Osteocyte (in vitro differentiated cells): Measurements from ENCODE around the gene UMODL1. TPM values are rescaled to one million over a fixed set of nuclear protein-coding genes. Genes with fewer than 3 reads are reported as not detected.

Source experiments
- DNase-seq: peaks from one replicate; pipeline ENCODE4 v3.0.0; 2021; ENCODE audit warnings: mixed read lengths; ENCODE audit not compliant: unreplicated experiment; ENCODE audit errors: extremely low spot score
- H3K27ac Mint-ChIP-seq: one replicate; pipeline ENCODE4 v1.8.0; 2021; ENCODE audit warnings: mild to moderate bottlenecking, mixed read lengths; ENCODE audit not compliant: unreplicated experiment
- H3K27me3 Mint-ChIP-seq: one replicate; pipeline ENCODE4 v1.8.0; 2021; ENCODE audit warnings: mixed read lengths; ENCODE audit not compliant: unreplicated experiment
- H3K36me3 Mint-ChIP-seq: one replicate; pipeline ENCODE4 v1.8.0; 2021; ENCODE audit warnings: mixed read lengths; ENCODE audit not compliant: unreplicated experiment
- H3K4me1 Mint-ChIP-seq: one replicate; pipeline ENCODE4 v1.8.0; 2021; ENCODE audit warnings: mixed read lengths; ENCODE audit not compliant: unreplicated experiment
- H3K4me3 Mint-ChIP-seq: one replicate; pipeline ENCODE4 v1.8.0; 2021; ENCODE audit warnings: mild to moderate bottlenecking, moderate library complexity, mixed read lengths; ENCODE audit not compliant: unreplicated experiment
- H3K9me3 Mint-ChIP-seq: one replicate; pipeline ENCODE4 v1.8.0; 2021; ENCODE audit warnings: mixed read lengths; ENCODE audit not compliant: unreplicated experiment
- CTCF ChIP-seq: fragments of 200-600 bp; sonication (generic); IDR thresholded peaks from 2 replicates; pipeline ENCODE4 v1.5.0; 2021; ENCODE audit warnings: antibody characterized with exemption, mild to moderate bottlenecking, moderate library complexity
- total RNA-seq: library from RNA; stranded (reverse); gene quantifications from 2 replicates; pipeline ENCODE4 v1.2.1, GENCODE V29; 2021

The UMODL1 gene
- total RNA-seq, 1 donor from 2014 or later = not detected

- peak; percentile 91 for DNase-seq
- no peaks in the 10 kb centered on the region for H3K9me3 Mint-ChIP-seq
- H3K27me3 Mint-ChIP-seq = peaks cover 37% of the 10 kb centered on the region
- peaks cover 43% of the 10 kb centered on the region for H3K4me1 Mint-ChIP-seq
- peak overlapping the region; percentile 78 for H3K27ac Mint-ChIP-seq
- peak overlapping the region; percentile 30 for H3K4me3 Mint-ChIP-seq
- TF ChIP-seq CTCF = peak; percentile 96
- H3K36me3 Mint-ChIP-seq = no peaks in the 10 kb centered on the region
Measured at GRCh38 chr21:42117229-42117966, 46.3 kb downstream of the UMODL1 start.

GRCh38 chr21:42117967-42118780, 47.1 kb downstream of the UMODL1 start:
- peaks cover 37% of the 10 kb centered on the region for H3K27me3 Mint-ChIP-seq
- no peak overlapping the region for H3K4me3 Mint-ChIP-seq
- no peaks in the 10 kb centered on the region for H3K9me3 Mint-ChIP-seq
- no peak overlapping the region for H3K27ac Mint-ChIP-seq
- H3K36me3 Mint-ChIP-seq = no peaks in the 10 kb centered on the region
- DNase-seq = no peak
- no peak for TF ChIP-seq CTCF
- H3K4me1 Mint-ChIP-seq = peaks cover 36% of the 10 kb centered on the region

- Mint-ChIP-seq H3K4me1 (peaks cover 29% of the 10 kb centered on the region), H3K9me3 (no peaks in the 10 kb centered on the region), H3K4me3 (no peak overlapping the region), H3K27me3 (peaks cover 37% of the 10 kb centered on the region), H3K27ac (no peak overlapping the region), H3K36me3 (no peaks in the 10 kb centered on the region)
- TF ChIP-seq CTCF = no peak
- DNase-seq = no peak
Measured at GRCh38 chr21:42118901-42119300, 47.8 kb downstream of the UMODL1 start.

GRCh38 chr21:42120101-42120902, 49.2 kb downstream of the UMODL1 start:
- no peaks in the 10 kb centered on the region for H3K9me3 Mint-ChIP-seq
- DNase-seq = no peak

More at GRCh38 chr21:42120101-42120902, 49.2 kb downstream of the UMODL1 start:
- H3K27me3 Mint-ChIP-seq = peaks cover 37% of the 10 kb centered on the region
- H3K4me3 Mint-ChIP-seq = no peak overlapping the region
- peaks cover 36% of the 10 kb centered on the region for H3K4me1 Mint-ChIP-seq
- H3K27ac Mint-ChIP-seq = no peak overlapping the region
- no peak for TF ChIP-seq CTCF
- H3K36me3 Mint-ChIP-seq = no peaks in the 10 kb centered on the region
